Tibial nerve (tissue), 4 donors: ENCODE measurements around the gene ZBTB11.

ENCODE experiments used
- CTCF ChIP-seq, 5 experiments: fragments of 200-600 bp in 3 of 5; fragments of 450-650 bp in 2 of 5; sonication (generic) in 3 of 5; IDR thresholded peaks; one replicate each; pipeline ENCODE4 v1.5.1; 2016 to 2019; ENCODE audit warnings: antibody characterized with exemption in 5 of 5, mild to moderate bottlenecking in 3 of 5, moderate library complexity in 2 of 5
- EP300 ChIP-seq, 2 donors: sonication (generic); formaldehyde crosslinking; IDR thresholded peaks; one replicate each; pipeline ENCODE4 v1.6.1; 2017; ENCODE audit warnings: antibody characterized with exemption in 2 of 2, mild to moderate bottlenecking in 1 of 2

- TF ChIP-seq CTCF (IDR thresholded peaks at IDR 0.05), result peak in 2 of 5 experiments; percentile 13 to 41
- TF ChIP-seq EP300 (IDR thresholded peaks at IDR 0.05), result peak; percentile 35 to 92
Measured at GRCh38 chr3:101724329-101725193, 47.6 kb upstream of the ZBTB11 start, which contains the start of gene CEP97.
